ENCODE measurements around the gene TMEM38A.
"Not testable (repeated sequence)": the region's sequence is repeated elsewhere in the genome, so short reads cannot be mapped to it uniquely, and the experiment has no call there.

TMEM38A gene

GRCh38 chr19:16640951-16641350 lies 20.0 kb upstream of the TMEM38A start:
- no peak for DNase-seq

GRCh38 chr19:16641695-16642094 lies 19.2 kb upstream of the TMEM38A start:
- no peak for DNase-seq

GRCh38 chr19:16645140-16645539 lies 15.8 kb upstream of the TMEM38A start:
- no peak for DNase-seq

- DNase-seq = no peak
Observed at GRCh38 chr19:16649734-16650133, 11.2 kb upstream of the TMEM38A start.

GRCh38 chr19:16650821-16651220 lies 10.1 kb upstream of the TMEM38A start:
- no peak for DNase-seq

GRCh38 chr19:16651421-16652188 lies 9.3 kb upstream of the TMEM38A start:
- DNase-seq = not testable (repeated sequence)

GRCh38 chr19:16652854-16653253 lies 8.1 kb upstream of the TMEM38A start:
- DNase-seq = no peak

GRCh38 chr19:16654140-16654539 lies 6.8 kb upstream of the TMEM38A start:
- DNase-seq = no peak

- DNase-seq = no peak
Observed at GRCh38 chr19:16654627-16655026, 6.3 kb upstream of the TMEM38A start.

GRCh38 chr19:16655727-16656126 lies 5.2 kb upstream of the TMEM38A start:
- DNase-seq = no peak

- no peak for DNase-seq
Observed at GRCh38 chr19:16657384-16657783, 3.6 kb upstream of the TMEM38A start.

GRCh38 chr19:16659464-16659831 lies 1.5 kb upstream of the TMEM38A start:
- no peak for DNase-seq

GRCh38 chr19:16659832-16660708 lies 869 bp upstream of the TMEM38A start, which contains the start of gene SMIM7:
Gene SMIM7 (minus strand): TSS chr19:16660144. CDS start chr19:16660110, 34 bp downstream.
- peak; percentile 97 for DNase-seq

GRCh38 chr19:16661480-16662034 lies 618 bp downstream of the TMEM38A start:
- DNase-seq = peak; percentile 31

- no peak for DNase-seq
Observed at GRCh38 chr19:16668176-16668575, 7.2 kb downstream of the TMEM38A start.

GRCh38 chr19:16668702-16669101 lies 7.8 kb downstream of the TMEM38A start:
- DNase-seq = not testable (repeated sequence)

- no peak for DNase-seq
Observed at GRCh38 chr19:16670291-16670690, 9.4 kb downstream of the TMEM38A start.

- no peak for DNase-seq
Observed at GRCh38 chr19:16671652-16672274, 10.8 kb downstream of the TMEM38A start.

GRCh38 chr19:16673231-16673630 lies 12.3 kb downstream of the TMEM38A start:
- DNase-seq = no peak

GRCh38 chr19:16673839-16674238 lies 12.9 kb downstream of the TMEM38A start:
- DNase-seq = not testable (repeated sequence)

GRCh38 chr19:16676101-16676798 lies 15.3 kb downstream of the TMEM38A start:
- DNase-seq = no peak

- no peak for DNase-seq
Observed at GRCh38 chr19:16677055-16677454, 16.1 kb downstream of the TMEM38A start.

GRCh38 chr19:16678498-16678897 lies 17.6 kb downstream of the TMEM38A start:
- DNase-seq = no peak

Data from activated CD4-positive, CD25-positive, alpha-beta regulatory T cell treated with anti-CD3 and anti-CD28 coated beads, Interleukin-2, amount 50 U/mL, for 72 hours (primary cell).